ENCODE results near the gene IGFBP5.

- TF ChIP-seq, protein P1, sequence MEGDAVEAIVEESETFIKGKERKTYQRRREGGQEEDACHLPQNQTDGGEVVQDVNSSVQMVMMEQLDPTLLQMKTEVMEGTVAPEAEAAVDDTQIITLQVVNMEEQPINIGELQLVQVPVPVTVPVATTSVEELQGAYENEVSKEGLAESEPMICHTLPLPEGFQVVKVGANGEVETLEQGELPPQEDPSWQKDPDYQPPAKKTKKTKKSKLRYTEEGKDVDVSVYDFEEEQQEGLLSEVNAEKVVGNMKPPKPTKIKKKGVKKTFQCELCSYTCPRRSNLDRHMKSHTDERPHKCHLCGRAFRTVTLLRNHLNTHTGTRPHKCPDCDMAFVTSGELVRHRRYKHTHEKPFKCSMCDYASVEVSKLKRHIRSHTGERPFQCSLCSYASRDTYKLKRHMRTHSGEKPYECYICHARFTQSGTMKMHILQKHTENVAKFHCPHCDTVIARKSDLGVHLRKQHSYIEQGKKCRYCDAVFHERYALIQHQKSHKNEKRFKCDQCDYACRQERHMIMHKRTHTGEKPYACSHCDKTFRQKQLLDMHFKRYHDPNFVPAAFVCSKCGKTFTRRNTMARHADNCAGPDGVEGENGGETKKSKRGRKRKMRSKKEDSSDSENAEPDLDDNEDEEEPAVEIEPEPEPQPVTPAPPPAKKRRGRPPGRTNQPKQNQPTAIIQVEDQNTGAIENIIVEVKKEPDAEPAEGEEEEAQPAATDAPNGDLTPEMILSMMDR (IDR thresholded peaks at IDR 0.05; ENCODE audit: low read depth, low read length, poor library complexity, severe bottlenecking): no peak
- no peak for TF ChIP-seq EZH2phosphoT487 (IDR thresholded peaks at IDR 0.05; ENCODE audit: borderline replicate concordance, low read length)
Observed at GRCh38 chr2:216637472-216637871, 57.9 kb downstream of the IGFBP5 start.

Measured in DOHH2 (cell line).